Aorta (tissue), 5 donors: ENCODE results near the gene HIPK2. TPM values are rescaled to one million over a fixed set of nuclear protein-coding genes. Genes with fewer than 3 reads are reported as not detected.

ENCODE experiments used
- ATAC-seq: fragments of 200-7000 bp; cut with Tn5 transposase; one replicate; pipeline ENCODE4 v1.9.1; 2022; ENCODE audit warnings: moderate library complexity; ENCODE audit not compliant: low FRiP score
- DNase-seq, 2 donors: peaks; one replicate each; pipeline ENCODE4 v3.0.0-alpha.2; 2020
- H3K27ac ChIP-seq, 2 donors: one replicate each; pipeline ENCODE4 v1.5.1; 2013; ENCODE audit warnings: low read length in 2 of 2, mild to moderate bottlenecking in 2 of 2, moderate library complexity in 2 of 2, control low read depth in 1 of 2, inconsistent platforms in 1 of 2, low read depth in 1 of 2
- H3K27me3 ChIP-seq, 2 donors: one replicate each; pipeline ENCODE4 v1.6.1; 2013; ENCODE audit warnings: control low read depth in 1 of 2, low read length in 1 of 2, mild to moderate bottlenecking in 1 of 2, moderate library complexity in 1 of 2; ENCODE audit not compliant: insufficient read depth in 2 of 2, control insufficient read depth in 1 of 2
- H3K36me3 ChIP-seq, 2 donors: one replicate each; pipeline ENCODE4 v1.6.1; 2013; ENCODE audit warnings: control low read depth in 1 of 2, low read length in 1 of 2, mild to moderate bottlenecking in 1 of 2; ENCODE audit not compliant: insufficient read depth in 2 of 2, control insufficient read depth in 1 of 2
- H3K4me1 ChIP-seq, 2 donors: one replicate each; pipeline ENCODE4 v1.6.1; 2013; ENCODE audit warnings: low read length in 2 of 2, control low read depth in 1 of 2, mild to moderate bottlenecking in 1 of 2, moderate library complexity in 1 of 2; ENCODE audit not compliant: insufficient read depth in 2 of 2, control insufficient read depth in 1 of 2
- H3K4me3 ChIP-seq, 2 donors: one replicate each; pipeline ENCODE4 v1.5.1; 2013; ENCODE audit warnings: low read length in 2 of 2, control low read depth in 1 of 2, mild to moderate bottlenecking in 1 of 2
- H3K9me3 ChIP-seq: one replicate; pipeline ENCODE4 v1.6.1; 2013; ENCODE audit warnings: mild to moderate bottlenecking, low read length; ENCODE audit not compliant: control insufficient read depth
- WGBS, 2 donors: extraction: QIAGEN DNeasy Blood & Tissue Kit; methylation state at CpG; one replicate each; pipeline ENCODE4 v1.1.7; 2013; 5-methylcytosine and 5-hydroxymethylcytosine counted together
- intact Hi-C, 2 donors: fragments of 100-400 bp; cut with DNase I; formaldehyde crosslinking; loops; one replicate each; pipeline versions ENCODE4 v1.14.2 to v1.15.0; 2022
- polyA plus RNA-seq, 2 donors: library from polyadenylated mRNA; stranded (reverse); fragments of 200-250 nt; gene quantifications; one replicate each; pipeline ENCODE4 v1.2.3, GENCODE V29; 2013
- total RNA-seq, 2 donors: library from RNA; stranded (reverse); fragmentation: NEBNext Ultra II Directional; extraction: Animal tissue kit (Norgen Biotek cat#: 25700); gene quantifications; one replicate each; pipeline ENCODE4 v1.2.1, GENCODE V29; 2021
- donor health status: healthy with polysubstance abuse.
- donor health status: Bipolar disorder and iron deficiency.
- donor health status: DM: no; HTN: no; CAD: no.
- donor health status: DM: no; HTN: no; CAD: no.
- donor health status: DM: yes; HTN: yes; CAD: no.

The HIPK2 gene
- total and polyA plus RNA-seq, 4 donors: 9.4 to 108 (median 23.9) TPM

- H3K4me1 ChIP-seq: no peaks in the 10 kb centered on the region
- 93% methylated on average over 14 of the region's 14 CpGs for WGBS, 2 donors
- no peak overlapping the region for H3K27ac ChIP-seq
- no peak overlapping the region for H3K4me3 ChIP-seq
- DNase-seq: peak in 1 of 2 donors; percentile 66
- no peaks in the 10 kb centered on the region for H3K9me3 ChIP-seq
- intact Hi-C loops: no loop called here
- no peak for ATAC-seq
- H3K36me3 ChIP-seq: peaks cover 0 to 5% of the 10 kb centered on the region in 2 donors
- no peaks in the 10 kb centered on the region for H3K27me3 ChIP-seq
Observed at GRCh38 chr7:139582671-139583155, 195.1 kb downstream of the HIPK2 start.

- intact Hi-C loops: no loop called here
- Histone ChIP-seq H3K27ac (no peak overlapping the region), H3K27me3 (no peaks in the 10 kb centered on the region), H3K4me3 (no peak overlapping the region), H3K9me3 (no peaks in the 10 kb centered on the region), H3K36me3 (peaks cover 0 to 5% of the 10 kb centered on the region in 2 donors), H3K4me1 (no peaks in the 10 kb centered on the region)
- peak in 1 of 2 donors; percentile 34 for DNase-seq
- no peak for ATAC-seq
- 87% methylated on average over 14 of the region's 14 CpGs for WGBS, 2 donors
Observed at GRCh38 chr7:139582130-139582650, 195.6 kb downstream of the HIPK2 start.

GRCh38 chr7:139580435-139580834, 197.4 kb downstream of the HIPK2 start:
- Histone ChIP-seq H3K9me3 (no peaks in the 10 kb centered on the region), H3K27ac (no peak overlapping the region), H3K27me3 (no peaks in the 10 kb centered on the region), H3K4me1 (no peaks in the 10 kb centered on the region), H3K4me3 (no peak overlapping the region), H3K36me3 (peaks cover 0 to 9% of the 10 kb centered on the region in 2 donors)
- ATAC-seq (no peak), DNase-seq (no peak)
- 96 to 97% methylated on average over 3 of the region's 3 CpGs for WGBS, 2 donors
- intact Hi-C loops: no loop called here

GRCh38 chr7:139576179-139576973, 201.4 kb downstream of the HIPK2 start:
- H3K4me1 ChIP-seq: no peaks in the 10 kb centered on the region
- WGBS, 2 donors: 88 to 89% methylated on average over 11 of the region's 11 CpGs
- peak; percentile 21 for ATAC-seq
- DNase-seq: no peak
- H3K4me3 ChIP-seq: no peak overlapping the region
- H3K27me3 ChIP-seq: no peaks in the 10 kb centered on the region
- intact Hi-C loops: no loop called here
- H3K36me3 ChIP-seq: peaks cover 3 to 8% of the 10 kb centered on the region in 2 donors
- H3K9me3 ChIP-seq: no peaks in the 10 kb centered on the region
- no peak overlapping the region for H3K27ac ChIP-seq

GRCh38 chr7:139575338-139575680, 202.5 kb downstream of the HIPK2 start:
- 90 to 93% methylated on average over 6 of the region's 6 CpGs for WGBS, 2 donors
- H3K9me3 ChIP-seq: no peaks in the 10 kb centered on the region
- no peaks in the 10 kb centered on the region for H3K4me1 ChIP-seq
- H3K4me3 ChIP-seq: no peak overlapping the region
- no peak for DNase-seq
- no peak for ATAC-seq
- no peaks in the 10 kb centered on the region for H3K27me3 ChIP-seq
- H3K27ac ChIP-seq: no peak overlapping the region
- intact Hi-C loops: no loop called here
- H3K36me3 ChIP-seq: peaks cover 3 to 8% of the 10 kb centered on the region in 2 donors

GRCh38 chr7:139574618-139575337, 203.0 kb downstream of the HIPK2 start:
- peaks cover 3 to 8% of the 10 kb centered on the region in 2 donors for H3K36me3 ChIP-seq
- no peak overlapping the region for H3K4me3 ChIP-seq
- 87 to 90% methylated on average over 16 of the region's 16 CpGs for WGBS, 2 donors
- no peaks in the 10 kb centered on the region for H3K9me3 ChIP-seq
- ATAC-seq: no peak
- no peak overlapping the region for H3K27ac ChIP-seq
- no peaks in the 10 kb centered on the region for H3K27me3 ChIP-seq
- H3K4me1 ChIP-seq: no peaks in the 10 kb centered on the region
- intact Hi-C loops: no loop called here
- no peak for DNase-seq

- peaks cover 3 to 8% of the 10 kb centered on the region in 2 donors for H3K36me3 ChIP-seq
- H3K4me1 ChIP-seq: no peaks in the 10 kb centered on the region
- 91% methylated on average over 9 of the region's 9 CpGs for WGBS, 2 donors
- DNase-seq (no peak), ATAC-seq (no peak)
- H3K27ac ChIP-seq: no peak overlapping the region
- H3K9me3 ChIP-seq: no peaks in the 10 kb centered on the region
- H3K4me3 ChIP-seq: no peak overlapping the region
- intact Hi-C loops: no loop called here
- no peaks in the 10 kb centered on the region for H3K27me3 ChIP-seq
Observed at GRCh38 chr7:139573871-139574270, 203.9 kb downstream of the HIPK2 start.

GRCh38 chr7:139572704-139573385, 205.0 kb downstream of the HIPK2 start:
- peaks cover 3 to 8% of the 10 kb centered on the region in 2 donors for H3K36me3 ChIP-seq
- no peak for ATAC-seq

More at GRCh38 chr7:139572704-139573385, 205.0 kb downstream of the HIPK2 start:
- intact Hi-C loops: no loop called here
- H3K4me1 ChIP-seq: no peaks in the 10 kb centered on the region
- H3K27me3 ChIP-seq: no peaks in the 10 kb centered on the region
- H3K4me3 ChIP-seq: no peak overlapping the region
- WGBS, 2 donors: 89 to 91% methylated on average over 37 to 38 of the region's 38 CpGs
- H3K9me3 ChIP-seq: no peaks in the 10 kb centered on the region
- H3K27ac ChIP-seq: no peak overlapping the region
- DNase-seq: peak in 1 of 2 donors; percentile 73
